ENCODE measurements around the gene PRPF19. TPM values are rescaled to one million over a fixed set of nuclear protein-coding genes. Genes with fewer than 3 reads are reported as not detected.

PRPF19 gene
- total RNA-seq, 2 experiments from 2014 or later, result 148 to 197 TPM

- H3K36me3 Mint-ChIP-seq (ENCODE audit: low read depth), result peaks cover 2% of the 10 kb centered on the region
- ChIA-PET POLR2A (interaction anchor here (0.6 kb wide), 1 partner anchor 51 kb away, joined by 3 read pairs; no protein-coding TSS in a partner anchor), CTCF (interaction anchor here (1.1 to 1.6 kb wide), 4 partner anchors 10 to 27 kb away, joined by 3 to 6 read pairs (median 4); partner anchors contain the start of gene PTGDR2)
- DNase-seq (no peak), ATAC-seq (no peak)
- no peak overlapping the region for H3K4me3 Mint-ChIP-seq
- intact Hi-C loops (cut with DNase I, micrococcal nuclease), result no loop called here
- peaks cover 6% of the 10 kb centered on the region for H3K4me1 Mint-ChIP-seq
- no peaks in the 10 kb centered on the region for H3K9me3 Mint-ChIP-seq (ENCODE audit: low read depth)
- H3K27me3 Mint-ChIP-seq, result no peaks in the 10 kb centered on the region
- no peak overlapping the region for H3K27ac Mint-ChIP-seq
Observed at GRCh38 chr11:60872124-60872960, 34.0 kb downstream of the PRPF19 start.

- intact Hi-C loops (cut with DNase I, micrococcal nuclease), result no loop called here
- H3K4me3 Mint-ChIP-seq, result no peak overlapping the region
- H3K36me3 Mint-ChIP-seq (ENCODE audit: low read depth), result peaks cover 2% of the 10 kb centered on the region
- no peak for ATAC-seq
- no peak overlapping the region for H3K27ac Mint-ChIP-seq
- ChIA-PET CTCF (interaction anchor here (1.1 to 1.6 kb wide), 4 partner anchors 11 to 28 kb away, joined by 3 to 6 read pairs (median 4); partner anchors contain the start of gene PTGDR2), POLR2A (no interaction called here)
- no peaks in the 10 kb centered on the region for H3K27me3 Mint-ChIP-seq
- no peaks in the 10 kb centered on the region for H3K9me3 Mint-ChIP-seq (ENCODE audit: low read depth)
- peaks cover 6% of the 10 kb centered on the region for H3K4me1 Mint-ChIP-seq
- no peak for DNase-seq
Observed at GRCh38 chr11:60871378-60872061, 34.9 kb downstream of the PRPF19 start.

- DNase-seq, result no peak
- Mint-ChIP-seq H3K36me3 (ENCODE audit: low read depth) (peaks cover 2% of the 10 kb centered on the region), H3K27me3 (no peaks in the 10 kb centered on the region), H3K9me3 (ENCODE audit: low read depth) (no peaks in the 10 kb centered on the region), H3K4me3 (no peak overlapping the region), H3K4me1 (peaks cover 6% of the 10 kb centered on the region), H3K27ac (no peak overlapping the region)
- peak; percentile 37 for ATAC-seq
- intact Hi-C loops (cut with DNase I, micrococcal nuclease), result no loop called here
- ChIA-PET CTCF (interaction anchor here (1.1 kb wide), 1 partner anchor 11 kb away, joined by 3 read pairs; no protein-coding TSS in a partner anchor), POLR2A (interaction anchor here (0.6 kb wide), 1 partner anchor 108 kb away, joined by 3 read pairs; no protein-coding TSS in a partner anchor)
Observed at GRCh38 chr11:60870733-60871377, 35.5 kb downstream of the PRPF19 start.

GRCh38 chr11:60870276-60870675 lies 36.1 kb downstream of the PRPF19 start:
- Mint-ChIP-seq H3K9me3 (ENCODE audit: low read depth) (no peaks in the 10 kb centered on the region), H3K36me3 (ENCODE audit: low read depth) (peaks cover 2% of the 10 kb centered on the region), H3K27ac (no peak overlapping the region), H3K4me1 (peaks cover 6% of the 10 kb centered on the region), H3K27me3 (no peaks in the 10 kb centered on the region), H3K4me3 (no peak overlapping the region)
- ATAC-seq (no peak), DNase-seq (no peak)
- ChIA-PET CTCF (no interaction called here), POLR2A (interaction anchor here (0.6 kb wide), 1 partner anchor 109 kb away, joined by 3 read pairs; no protein-coding TSS in a partner anchor)
- intact Hi-C loops (cut with DNase I, micrococcal nuclease), result no loop called here

- ATAC-seq, result no peak
- H3K27me3 Mint-ChIP-seq, result no peaks in the 10 kb centered on the region
- H3K4me3 Mint-ChIP-seq, result no peak overlapping the region
- H3K36me3 Mint-ChIP-seq (ENCODE audit: low read depth), result no peaks in the 10 kb centered on the region
- no peak for DNase-seq
- peaks cover 6% of the 10 kb centered on the region for H3K4me1 Mint-ChIP-seq
- no peaks in the 10 kb centered on the region for H3K9me3 Mint-ChIP-seq (ENCODE audit: low read depth)
- no peak overlapping the region for H3K27ac Mint-ChIP-seq
- CTCF ChIA-PET, result interaction anchor here (1.3 to 1.9 kb wide), 2 partner anchors 14 to 38 kb away, joined by 4 to 8 read pairs; partner anchors contain the start of gene PTGDR2
- POLR2A ChIA-PET, result no interaction called here
- intact Hi-C loops (cut with DNase I, micrococcal nuclease), result no loop called here
Observed at GRCh38 chr11:60869451-60869825, 36.9 kb downstream of the PRPF19 start.

- ATAC-seq (no peak), DNase-seq (no peak)
- no peaks in the 10 kb centered on the region for H3K36me3 Mint-ChIP-seq (ENCODE audit: low read depth)
- no peaks in the 10 kb centered on the region for H3K27me3 Mint-ChIP-seq
- no peaks in the 10 kb centered on the region for H3K9me3 Mint-ChIP-seq (ENCODE audit: low read depth)
- intact Hi-C loops (cut with DNase I, micrococcal nuclease), result no loop called here
- no peak overlapping the region for H3K4me3 Mint-ChIP-seq
- H3K27ac Mint-ChIP-seq, result no peak overlapping the region
- ChIA-PET CTCF (interaction anchor here (1.3 to 1.9 kb wide), 2 partner anchors 13 to 38 kb away, joined by 4 to 8 read pairs; partner anchors contain the start of gene PTGDR2), POLR2A (no interaction called here)
- H3K4me1 Mint-ChIP-seq, result peaks cover 6% of the 10 kb centered on the region
Observed at GRCh38 chr11:60868682-60869450, 37.5 kb downstream of the PRPF19 start.

- intact Hi-C loops (cut with DNase I, micrococcal nuclease), result no loop called here
- CTCF ChIA-PET, result interaction anchor here (0.7 to 1.9 kb wide), 3 partner anchors 13 to 37 kb away, joined by 3 to 8 read pairs (median 4); partner anchors contain the start of gene PTGDR2
- no peak for DNase-seq
- Mint-ChIP-seq H3K9me3 (ENCODE audit: low read depth) (no peaks in the 10 kb centered on the region), H3K27ac (no peak overlapping the region), H3K4me3 (no peak overlapping the region), H3K4me1 (peaks cover 5% of the 10 kb centered on the region), H3K27me3 (no peaks in the 10 kb centered on the region), H3K36me3 (ENCODE audit: low read depth) (no peaks in the 10 kb centered on the region)
- ATAC-seq, result no peak
- POLR2A ChIA-PET, result no interaction called here
Observed at GRCh38 chr11:60867871-60868681, 38.3 kb downstream of the PRPF19 start.

GRCh38 chr11:60866911-60867870 lies 39.2 kb downstream of the PRPF19 start, which contains the start of gene ZP1:
Gene ZP1, plus strand, starts transcription at chr11:60867542. Its CDS starts 20 bp downstream, at chr11:60867562.
- ChIA-PET POLR2A (no interaction called here), CTCF (interaction anchor here (0.7 to 1.1 kb wide), 2 partner anchors 20 to 36 kb away, joined by 3 to 4 read pairs; no protein-coding TSS in a partner anchor)
- no peak for DNase-seq
- Mint-ChIP-seq H3K9me3 (ENCODE audit: low read depth) (no peaks in the 10 kb centered on the region), H3K27me3 (no peaks in the 10 kb centered on the region), H3K27ac (no peak within 1 kb of the TSS), H3K4me3 (no peak within 1 kb of the TSS), H3K36me3 (ENCODE audit: low read depth) (no peaks in the 10 kb centered on the region), H3K4me1 (peaks cover 2% of the 10 kb centered on the region)
- intact Hi-C loops (cut with DNase I, micrococcal nuclease), result no loop called here
- no peak for ATAC-seq

- POLR2A ChIA-PET, result no interaction called here
- ATAC-seq (no peak), DNase-seq (no peak)
- CTCF ChIA-PET, result interaction anchor here (0.7 kb wide), 1 partner anchor 11 kb away, joined by 3 read pairs; no protein-coding TSS in a partner anchor
- Mint-ChIP-seq H3K4me1 (no peaks in the 10 kb centered on the region), H3K27me3 (no peaks in the 10 kb centered on the region), H3K36me3 (ENCODE audit: low read depth) (no peaks in the 10 kb centered on the region), H3K4me3 (no peak overlapping the region), H3K9me3 (ENCODE audit: low read depth) (no peaks in the 10 kb centered on the region), H3K27ac (no peak overlapping the region)
- intact Hi-C loops (cut with DNase I, micrococcal nuclease), result no loop called here
Observed at GRCh38 chr11:60864856-60865513, 41.4 kb downstream of the PRPF19 start.
